H9 (cell line): ENCODE data around the gene TCN2. TPM values are rescaled to one million over a fixed set of nuclear protein-coding genes. Genes with fewer than 3 reads are reported as not detected.

ENCODE experiments used
- DNase-seq: peaks from one replicate; pipeline ENCODE4 v3.0.0-alpha.2; 2017
- H2AFZ ChIP-seq: one replicate; pipeline ENCODE4 v1.6.1; 2013; ENCODE audit warnings: mild to moderate bottlenecking, low read length, control low read depth, moderate library complexity
- H2AK5ac ChIP-seq: 2 replicates; pipeline ENCODE4 v1.6.1; 2013; ENCODE audit warnings: low read length, control low read depth, mixed read lengths; ENCODE audit not compliant: insufficient read length
- H2BK120ac ChIP-seq: one replicate; pipeline ENCODE4 v1.6.1; 2013; ENCODE audit warnings: low read depth, mild to moderate bottlenecking, low read length, control low read depth, inconsistent platforms; ENCODE audit not compliant: poor library complexity, severe bottlenecking
- H2BK12ac ChIP-seq: 2 replicates; pipeline ENCODE4 v1.6.1; 2013; ENCODE audit warnings: low read length, control low read depth, mixed read lengths, low read depth; ENCODE audit not compliant: insufficient read length
- H2BK15ac ChIP-seq: 2 replicates; pipeline ENCODE4 v1.6.1; 2013; ENCODE audit warnings: low read depth, low read length, control low read depth
- H2BK20ac ChIP-seq: one replicate; pipeline ENCODE4 v1.6.1; 2013; ENCODE audit warnings: low read depth, mild to moderate bottlenecking, low read length, control low read depth, inconsistent platforms; ENCODE audit not compliant: poor library complexity, severe bottlenecking
- H2BK5ac ChIP-seq: 2 replicates; pipeline ENCODE4 v1.6.1; 2013; ENCODE audit warnings: low read length, control low read depth, mixed read lengths; ENCODE audit not compliant: insufficient read length
- H3K14ac ChIP-seq: 2 replicates; pipeline ENCODE4 v1.6.1; 2013; ENCODE audit warnings: low read length, control low read depth; ENCODE audit not compliant: insufficient read depth
- H3K18ac ChIP-seq: 2 replicates; pipeline ENCODE4 v1.6.1; 2013; ENCODE audit warnings: low read depth, mild to moderate bottlenecking, mixed read lengths, low read length, control low read depth; ENCODE audit not compliant: insufficient read length
- H3K23ac ChIP-seq: 2 replicates; pipeline ENCODE4 v1.6.1; 2013; ENCODE audit warnings: low read length, control low read depth, mixed read lengths, low read depth; ENCODE audit not compliant: insufficient read length
- H3K23me2 ChIP-seq: 2 replicates; pipeline ENCODE4 v1.6.1; 2013; ENCODE audit warnings: low read depth, mild to moderate bottlenecking, mixed read lengths, low read length, control low read depth; ENCODE audit not compliant: insufficient read length, poor library complexity, severe bottlenecking
- H3K27ac ChIP-seq: 2 replicates; pipeline ENCODE4 v1.5.1; 2013; ENCODE audit warnings: low read length, control low read depth, mixed read lengths, low read depth; ENCODE audit not compliant: insufficient read length
- H3K27me3 ChIP-seq: 2 replicates; pipeline ENCODE4 v1.6.1; 2013; ENCODE audit warnings: low read length, control low read depth, inconsistent platforms; ENCODE audit not compliant: insufficient read depth
- H3K4ac ChIP-seq: 2 replicates; pipeline ENCODE4 v1.6.1; 2013; ENCODE audit warnings: low read depth, mild to moderate bottlenecking, control low read depth, inconsistent platforms, low read length, moderate library complexity
- H3K4me1 ChIP-seq: 2 replicates; pipeline ENCODE4 v1.6.1; 2013; ENCODE audit warnings: low read length, control low read depth, inconsistent platforms; ENCODE audit not compliant: insufficient read depth
- H3K4me2 ChIP-seq: 2 replicates; pipeline ENCODE4 v1.6.1; 2013; ENCODE audit warnings: low read length, control low read depth, mixed read lengths; ENCODE audit not compliant: insufficient read length, insufficient read depth
- H3K56ac ChIP-seq: 2 replicates; pipeline ENCODE4 v1.6.1; 2013; ENCODE audit warnings: low read depth, mild to moderate bottlenecking, mixed read lengths, low read length, control low read depth; ENCODE audit not compliant: insufficient read length
- H3K79me1 ChIP-seq: 2 replicates; pipeline ENCODE4 v1.6.1; 2013; ENCODE audit warnings: low read depth, mild to moderate bottlenecking, moderate library complexity, low read length, control low read depth, inconsistent platforms; ENCODE audit not compliant: insufficient read depth, poor library complexity, severe bottlenecking
- H3K79me2 ChIP-seq: 2 replicates; pipeline ENCODE4 v1.6.1; 2013; ENCODE audit warnings: low read length, control low read depth, inconsistent platforms; ENCODE audit not compliant: insufficient read depth
- H3K9ac ChIP-seq: 2 replicates; pipeline ENCODE4 v1.6.1; 2013; ENCODE audit warnings: low read length, control low read depth, mixed read lengths; ENCODE audit not compliant: insufficient read length; ENCODE audit errors: extremely low read depth
- H3K9me3 ChIP-seq: one replicate; pipeline ENCODE4 v1.6.1; 2013; ENCODE audit warnings: low read depth, low read length, inconsistent platforms; ENCODE audit not compliant: control insufficient read depth
- H3T11ph ChIP-seq: one replicate; pipeline ENCODE4 v1.6.1; 2013; ENCODE audit warnings: mild to moderate bottlenecking, low read length, control low read depth, inconsistent platforms
- H4K20me1 ChIP-seq: one replicate; pipeline ENCODE4 v1.6.1; 2013; ENCODE audit not compliant: control insufficient read depth, insufficient read length, insufficient read depth
- H4K5ac ChIP-seq: 2 replicates; pipeline ENCODE4 v1.6.1; 2013; ENCODE audit warnings: low read depth, mild to moderate bottlenecking, mixed read lengths, low read length, control low read depth; ENCODE audit not compliant: insufficient read length
- H4K8ac ChIP-seq: replicated peaks from 2 replicates; pipeline ENCODE4 v1.6.1; 2013; ENCODE audit warnings: low read length, control low read depth, mixed read lengths, low read depth; ENCODE audit not compliant: insufficient read length
- H4K91ac ChIP-seq: 2 replicates; pipeline ENCODE4 v1.6.1; 2013; ENCODE audit warnings: low read depth, mild to moderate bottlenecking, moderate library complexity, mixed read lengths, low read length, control low read depth; ENCODE audit not compliant: insufficient read length
- H3K27ac Mint-ChIP-seq, 3 experiments: 2 replicates in 2 of 3; 3 replicates in 1 of 3; pipeline ENCODE4 v1.8.0; 2020 to 2021; ENCODE audit warnings: mixed read lengths in 3 of 3, mild to moderate bottlenecking in 1 of 3, moderate library complexity in 1 of 3
- H3K27me3 Mint-ChIP-seq: 2 replicates; pipeline ENCODE4 v1.8.0; 2021; ENCODE audit warnings: low read depth, mild to moderate bottlenecking, moderate library complexity, mixed read lengths
- H3K36me3 Mint-ChIP-seq, 3 experiments: 2 replicates in 2 of 3; 3 replicates in 1 of 3; pipeline ENCODE4 v1.8.0; 2020 to 2021; ENCODE audit warnings: low read depth in 3 of 3, mixed read lengths in 3 of 3; ENCODE audit not compliant: insufficient read depth in 1 of 3
- H3K4me1 Mint-ChIP-seq, 2 experiments: 2 replicates each; pipeline ENCODE4 v1.8.0; 2020; ENCODE audit warnings: mixed read lengths in 2 of 2
- H3K4me3 Mint-ChIP-seq, 2 experiments: 2 replicates in 1 of 2; 3 replicates in 1 of 2; pipeline ENCODE4 v1.8.0; 2020 to 2021; ENCODE audit warnings: mild to moderate bottlenecking in 2 of 2, mixed read lengths in 2 of 2, moderate library complexity in 1 of 2
- H3K9me3 Mint-ChIP-seq, 2 experiments: 2 replicates in 1 of 2; 3 replicates in 1 of 2; pipeline ENCODE4 v1.8.0; 2020; ENCODE audit warnings: mild to moderate bottlenecking in 2 of 2, mixed read lengths in 2 of 2, moderate library complexity in 1 of 2
- WGBS: extraction: QIAGEN DNeasy Blood & Tissue Kit; methylation state at CpG from one replicate; pipeline ENCODE4 v1.1.7; 2013; ENCODE audit warnings: missing lambda C conversion rate, low lambda C conversion rate, mixed read lengths; ENCODE audit not compliant: insufficient read length; ENCODE audit errors: extremely low coverage; 5-methylcytosine and 5-hydroxymethylcytosine counted together
- total RNA-seq: library from RNA; stranded (reverse); gene quantifications from 2 replicates; pipeline ENCODE4 v1.2.1, GENCODE V29; 2021
- TF ChIP-seq, protein P1 (sequence below): fragments of 200-600 bp; sonication (generic); conservative IDR thresholded peaks from 3 replicates; pipeline ENCODE4 v1.8.0; 2021; ENCODE audit warnings: antibody characterized with exemption, mild to moderate bottlenecking

TCN2 gene
- total RNA-seq, 1 experiment from 2014 or later: 42.2 TPM

DNA sequence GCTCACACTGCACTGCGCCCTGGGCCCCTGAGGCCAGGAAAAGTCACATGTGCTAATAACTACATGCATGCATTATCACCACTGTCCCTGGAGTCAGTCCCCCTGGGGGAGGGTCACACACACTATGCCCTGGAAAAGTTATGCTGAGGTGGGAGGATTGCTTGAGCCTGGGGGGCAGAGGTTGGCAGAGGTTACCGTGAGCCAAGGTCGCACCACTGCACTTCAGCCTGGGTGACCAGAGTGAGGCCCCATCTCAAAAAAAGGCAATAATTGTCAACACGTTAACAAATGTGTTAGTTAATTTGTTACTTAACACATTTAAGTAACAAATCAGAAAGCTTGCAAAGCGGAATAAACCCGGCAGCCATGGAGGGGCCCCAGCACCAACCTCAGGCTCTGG is 47.1 kb upstream of the TCN2 start:
- Histone ChIP-seq H3K9ac (no peak overlapping the region), H2BK15ac (no peak overlapping the region), H3K56ac (no peak overlapping the region), H4K91ac (no peak overlapping the region), H3K27me3 (no peaks in the 10 kb centered on the region), H2BK120ac (no peak overlapping the region), H3K4ac (no peak overlapping the region), H3K4me1 (no peaks in the 10 kb centered on the region), H2BK12ac (no peak overlapping the region), H4K8ac (no peak overlapping the region), H4K20me1 (no peaks in the 10 kb centered on the region), H3K79me1 (no peaks in the 10 kb centered on the region), H2AK5ac (no peak overlapping the region), H4K5ac (no peak overlapping the region), H3K23me2 (no peaks in the 10 kb centered on the region), H3K27ac (no peak overlapping the region), H3K23ac (no peak overlapping the region), H2AFZ (no peak overlapping the region), H3K9me3 (no peaks in the 10 kb centered on the region), H3K4me2 (no peak overlapping the region), H3K79me2 (no peaks in the 10 kb centered on the region), H2BK5ac (no peak overlapping the region), H3K14ac (no peak overlapping the region), H3T11ph (no peak overlapping the region), H3K18ac (no peak overlapping the region), H2BK20ac (no peak overlapping the region)
- peaks cover 26 to 33% of the 10 kb centered on the region in 2 experiments for H3K4me1 Mint-ChIP-seq
- DNase-seq: no peak
- no peaks in the 10 kb centered on the region for H3K9me3 Mint-ChIP-seq
- H3K27me3 Mint-ChIP-seq: no peaks in the 10 kb centered on the region
- H3K27ac Mint-ChIP-seq: peak overlapping the region in 1 of 3 experiments; percentile 82; a peak in 3 of 7 replicates
- H3K4me3 Mint-ChIP-seq: no peak overlapping the region
- H3K36me3 Mint-ChIP-seq: peaks cover 0 to 6% (median 0%) of the 10 kb centered on the region in 3 experiments; a peak in 3 of 7 replicates
- TF ChIP-seq, protein P1, sequence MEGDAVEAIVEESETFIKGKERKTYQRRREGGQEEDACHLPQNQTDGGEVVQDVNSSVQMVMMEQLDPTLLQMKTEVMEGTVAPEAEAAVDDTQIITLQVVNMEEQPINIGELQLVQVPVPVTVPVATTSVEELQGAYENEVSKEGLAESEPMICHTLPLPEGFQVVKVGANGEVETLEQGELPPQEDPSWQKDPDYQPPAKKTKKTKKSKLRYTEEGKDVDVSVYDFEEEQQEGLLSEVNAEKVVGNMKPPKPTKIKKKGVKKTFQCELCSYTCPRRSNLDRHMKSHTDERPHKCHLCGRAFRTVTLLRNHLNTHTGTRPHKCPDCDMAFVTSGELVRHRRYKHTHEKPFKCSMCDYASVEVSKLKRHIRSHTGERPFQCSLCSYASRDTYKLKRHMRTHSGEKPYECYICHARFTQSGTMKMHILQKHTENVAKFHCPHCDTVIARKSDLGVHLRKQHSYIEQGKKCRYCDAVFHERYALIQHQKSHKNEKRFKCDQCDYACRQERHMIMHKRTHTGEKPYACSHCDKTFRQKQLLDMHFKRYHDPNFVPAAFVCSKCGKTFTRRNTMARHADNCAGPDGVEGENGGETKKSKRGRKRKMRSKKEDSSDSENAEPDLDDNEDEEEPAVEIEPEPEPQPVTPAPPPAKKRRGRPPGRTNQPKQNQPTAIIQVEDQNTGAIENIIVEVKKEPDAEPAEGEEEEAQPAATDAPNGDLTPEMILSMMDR: no peak
- WGBS: no CpG with 5 or more reads among the region's 6 CpGs
